Hepatocyte (in vitro differentiated cells): Measurements from ENCODE around the gene TP63. TPM values are rescaled to one million over a fixed set of nuclear protein-coding genes. Genes with fewer than 3 reads are reported as not detected.

Experiments used
- DNase-seq: peaks from one replicate; pipeline ENCODE4 v3.0.0-alpha.2; 2016; ENCODE audit warnings: low spot score
- H2AFZ ChIP-seq: fragments of 200-600 bp; sonication (generic); 2 replicates; pipeline ENCODE4 v1.6.0; 2016; ENCODE audit warnings: antibody characterized with exemption, mild to moderate bottlenecking
- H3K27ac ChIP-seq: fragments of 200-600 bp; sonication (generic); 2 replicates; pipeline ENCODE4 v1.5.1; 2016; ENCODE audit warnings: mild to moderate bottlenecking
- H3K27me3 ChIP-seq: fragments of 200-600 bp; sonication (generic); 2 replicates; pipeline ENCODE4 v1.6.1; 2016
- H3K36me3 ChIP-seq: fragments of 200-600 bp; sonication (generic); replicated peaks from 2 replicates; pipeline ENCODE4 v1.5.1; 2016; ENCODE audit warnings: low read depth; ENCODE audit not compliant: insufficient read depth
- H3K4me1 ChIP-seq: fragments of 200-600 bp; sonication (generic); 2 replicates; pipeline ENCODE4 v1.5.1; 2016; ENCODE audit warnings: mild to moderate bottlenecking, moderate library complexity; ENCODE audit not compliant: insufficient read depth
- H3K4me2 ChIP-seq: fragments of 200-600 bp; sonication (generic); 2 replicates; pipeline ENCODE4 v1.6.0; 2016
- H3K4me3 ChIP-seq: fragments of 200-600 bp; sonication (generic); 2 replicates; pipeline ENCODE4 v1.5.1; 2016; ENCODE audit warnings: mild to moderate bottlenecking
- H3K79me2 ChIP-seq: fragments of 200-600 bp; sonication (generic); 2 replicates; pipeline ENCODE4 v1.6.0; 2017; ENCODE audit warnings: mild to moderate bottlenecking
- H3K9me2 ChIP-seq: fragments of 200-600 bp; sonication (generic); replicated peaks from 2 replicates; pipeline ENCODE4 v1.6.0; 2017; ENCODE audit warnings: mild to moderate bottlenecking; ENCODE audit not compliant: insufficient read depth
- H3K9me3 ChIP-seq: fragments of 200-600 bp; sonication (generic); 2 replicates; pipeline ENCODE4 v1.5.1; 2016; ENCODE audit warnings: low read depth, mild to moderate bottlenecking
- H4K20me1 ChIP-seq: fragments of 200-600 bp; sonication (generic); 2 replicates; pipeline ENCODE4 v1.6.0; 2016; ENCODE audit warnings: mild to moderate bottlenecking; ENCODE audit not compliant: insufficient read depth, poor library complexity, severe bottlenecking
- CTCF ChIP-seq: fragments of 200-600 bp; sonication (generic); IDR thresholded peaks from 2 replicates; pipeline ENCODE4 v1.5.1; 2016; ENCODE audit warnings: antibody characterized with exemption, mild to moderate bottlenecking; ENCODE audit not compliant: poor library complexity
- EZH2 ChIP-seq: fragments of 200-600 bp; sonication (generic); IDR thresholded peaks from 2 replicates; pipeline ENCODE4 v1.6.1; 2016; ENCODE audit warnings: antibody characterized with exemption, mild to moderate bottlenecking, borderline replicate concordance
- EZH2phosphoT487 ChIP-seq: fragments of 200-600 bp; sonication (generic); IDR thresholded peaks from one replicate; pipeline ENCODE4 v1.6.1; 2018; ENCODE audit warnings: antibody characterized with exemption, mild to moderate bottlenecking, low read depth, moderate library complexity; ENCODE audit not compliant: unreplicated experiment, severe bottlenecking
- WGBS: methylation state at CpG from one replicate; pipeline ENCODE4 v1.1.6; 2016; ENCODE audit warnings: low lambda C conversion rate; ENCODE audit errors: missing lambda C conversion rate; 5-methylcytosine and 5-hydroxymethylcytosine counted together
- polyA plus RNA-seq: library from polyadenylated mRNA; unstranded; fragments of >200 nt; fragmentation: Nextera tagmentation; extraction: Ambion mirVana; gene quantifications from 2 replicates; pipeline ENCODE4 v1.2.1, GENCODE V29; 2016
- total RNA-seq: library from RNA; depleted of rRNA; stranded (reverse); fragments of >200 nt; gene quantifications from 2 replicates; pipeline ENCODE4 v1.2.3, GENCODE V29; 2014

TP63 gene
- total and polyA plus RNA-seq, 2 experiments from 2014 or later, result 1.9 to 2.4 TPM

GRCh38 chr3:189941125-189941524 lies 309.9 kb downstream of the TP63 start:
- Histone ChIP-seq H3K79me2 (no peaks in the 10 kb centered on the region), H3K9me2 (no peaks in the 10 kb centered on the region), H3K4me1 (peaks cover 24% of the 10 kb centered on the region), H3K9me3 (no peaks in the 10 kb centered on the region), H3K27me3 (no peaks in the 10 kb centered on the region), H3K4me3 (no peak overlapping the region), H2AFZ (peak overlapping the region; percentile 23), H3K4me2 (no peak overlapping the region), H4K20me1 (no peaks in the 10 kb centered on the region), H3K36me3 (no peaks in the 10 kb centered on the region), H3K27ac (peak overlapping the region; percentile 74)
- WGBS, result 62% methylated on average over 5 of the region's 5 CpGs
- no peak for TF ChIP-seq CTCF
- no peak for TF ChIP-seq EZH2phosphoT487
- no peak for TF ChIP-seq EZH2
- peak; percentile 26 for DNase-seq

- H3K4me3 ChIP-seq, result no peak overlapping the region
- no peaks in the 10 kb centered on the region for H3K9me3 ChIP-seq
- H3K27me3 ChIP-seq, result no peaks in the 10 kb centered on the region
- no peaks in the 10 kb centered on the region for H3K9me2 ChIP-seq
- H4K20me1 ChIP-seq, result no peaks in the 10 kb centered on the region
- no peak overlapping the region for H3K4me2 ChIP-seq
- no peaks in the 10 kb centered on the region for H3K79me2 ChIP-seq
- WGBS, result 43% methylated on average over 2 of the region's 2 CpGs
- H3K4me1 ChIP-seq, result peaks cover 24% of the 10 kb centered on the region
- H3K27ac ChIP-seq, result peak overlapping the region; percentile 74
- no peaks in the 10 kb centered on the region for H3K36me3 ChIP-seq
- DNase-seq, result peak; percentile 58
- H2AFZ ChIP-seq, result peak overlapping the region; percentile 23
- TF ChIP-seq EZH2phosphoT487 (no peak), CTCF (no peak), EZH2 (no peak)
These were observed 310.5 kb downstream of the TP63 start for GRCh38 chr3:189941679-189942078.

- Histone ChIP-seq H3K79me2 (no peaks in the 10 kb centered on the region), H3K9me2 (no peaks in the 10 kb centered on the region), H3K36me3 (no peaks in the 10 kb centered on the region), H3K27ac (peak overlapping the region; percentile 74), H3K4me3 (no peak overlapping the region), H3K9me3 (no peaks in the 10 kb centered on the region), H2AFZ (no peak overlapping the region), H4K20me1 (no peaks in the 10 kb centered on the region), H3K4me1 (peaks cover 24% of the 10 kb centered on the region), H3K4me2 (no peak overlapping the region), H3K27me3 (no peaks in the 10 kb centered on the region)
- TF ChIP-seq EZH2 (no peak), EZH2phosphoT487 (no peak), CTCF (no peak)
- 80% methylated on average over 3 of the region's 3 CpGs for WGBS
- DNase-seq, result no peak
These were observed 311.8 kb downstream of the TP63 start for GRCh38 chr3:189942948-189943347.
